Measurements from ENCODE around the gene HGS. TPM values are rescaled to one million over a fixed set of nuclear protein-coding genes. Genes with fewer than 3 reads are reported as not detected.

Gene HGS
- total RNA-seq, 1 experiment from 2014 or later = 240 TPM

GRCh38 chr17:81664051-81664470, 19.8 kb upstream of the HGS start:
- intact Hi-C loops (cut with micrococcal nuclease; ENCODE audit: unreplicated experiment) (no loop called here), in situ Hi-C loops (cut with HindIII; ENCODE audit: low pct_unique_long_range_greater_than_20kb, low sequenced_read_pairs) (no loop called here)
- Histone ChIP-seq H3K9me3 (ENCODE audit: control insufficient read depth, insufficient read depth, low read depth, low read length) (no peaks in the 10 kb centered on the region), H3K27me3 (ENCODE audit: control insufficient read depth, insufficient read depth, low read length) (no peaks in the 10 kb centered on the region), H3K4me3 (ENCODE audit: low read depth in 2 of 2, low read length in 2 of 2) (no peak overlapping the region), H3K36me3 (ENCODE audit: control insufficient read depth, insufficient read depth, low read length) (no peaks in the 10 kb centered on the region; the same call in 1 of the 2 replicates), H3K4me1 (ENCODE audit: control insufficient read depth, insufficient read depth, low read length) (peaks cover 21% of the 10 kb centered on the region), H3K27ac (ENCODE audit: low read length) (no peak overlapping the region)
- DNase-seq (ENCODE audit: low read depth, low spot score) = no peak
- POLR2A ChIA-PET = interaction anchor here (0.7 kb wide), 2 partner anchors 15 to 236 kb away, joined by 4 to 12 read pairs; no protein-coding TSS in a partner anchor
- ATAC-seq = no peak
- no TSS peak for BruUV-seq (replicated peaks)
- CTCF ChIA-PET = interaction anchor here (0.6 kb wide), 1 partner anchor 20 kb away, joined by 5 read pairs; no protein-coding TSS in a partner anchor
- TF ChIP-seq POLR2AphosphoS5 (IDR thresholded peaks at IDR 0.05; ENCODE audit: low read depth, low read length) (no peak), REST (IDR thresholded peaks at IDR 0.05; ENCODE audit: insufficient read depth in 1 of 2, low read depth in 2 of 2, low read length in 1 of 2) (no peak), TCF7L2 (IDR thresholded peaks at IDR 0.05; ENCODE audit: low read depth, low read length) (no peak), CTCF (IDR thresholded peaks at IDR 0.05) (no peak), SIN3A (IDR thresholded peaks at IDR 0.05; ENCODE audit: borderline replicate concordance, insufficient read depth, low read depth, low read length) (no peak)

GRCh38 chr17:81665205-81666091, 18.4 kb upstream of the HGS start:
- intact Hi-C loops (cut with micrococcal nuclease; ENCODE audit: unreplicated experiment) (loop anchor here (5.0 kb wide), 1 partner anchor 33 kb away; no protein-coding TSS in a partner anchor), in situ Hi-C loops (cut with HindIII; ENCODE audit: low pct_unique_long_range_greater_than_20kb, low sequenced_read_pairs) (no loop called here)
- no peaks in the 10 kb centered on the region for H3K27me3 ChIP-seq (ENCODE audit: control insufficient read depth, insufficient read depth, low read length)
- DNase-seq (ENCODE audit: low read depth, low spot score) = no peak
- no peaks in the 10 kb centered on the region for H3K9me3 ChIP-seq (ENCODE audit: control insufficient read depth, insufficient read depth, low read depth, low read length)
- H3K4me1 ChIP-seq (ENCODE audit: control insufficient read depth, insufficient read depth, low read length) = peaks cover 21% of the 10 kb centered on the region
- TF ChIP-seq SIN3A (IDR thresholded peaks at IDR 0.05; ENCODE audit: borderline replicate concordance, insufficient read depth, low read depth, low read length) (no peak), CTCF (IDR thresholded peaks at IDR 0.05) (no peak), POLR2AphosphoS5 (IDR thresholded peaks at IDR 0.05; ENCODE audit: low read depth, low read length) (no peak), TCF7L2 (IDR thresholded peaks at IDR 0.05; ENCODE audit: low read depth, low read length) (no peak), REST (IDR thresholded peaks at IDR 0.05; ENCODE audit: insufficient read depth in 1 of 2, low read depth in 2 of 2, low read length in 1 of 2) (no peak)
- CTCF ChIA-PET = no interaction called here
- H3K36me3 ChIP-seq (ENCODE audit: control insufficient read depth, insufficient read depth, low read length) = no peaks in the 10 kb centered on the region; the same call in 1 of the 2 replicates
- ATAC-seq = peak; percentile 27
- peak overlapping the region; percentile 99 for H3K27ac ChIP-seq (ENCODE audit: low read length)
- peak overlapping the region; percentile 86 to 88 for H3K4me3 ChIP-seq (ENCODE audit: low read depth in 2 of 2, low read length in 2 of 2)
- BruUV-seq (replicated peaks) = no TSS peak
- POLR2A ChIA-PET = interaction anchor here (0.6 to 1.1 kb wide), 2 partner anchors 18 to 34 kb away, joined by 3 read pairs; partner anchors contain the start of genes ARL16 and HGS

Measured in Panc1 (cell line).